Sigmoid colon (tissue), 7 donors: ENCODE data around the gene CENPV. TPM values are rescaled to one million over a fixed set of nuclear protein-coding genes. Genes with fewer than 3 reads are reported as not detected.

ENCODE experiments used
- DNase-seq: peaks from one replicate; pipeline ENCODE4 v3.0.0-alpha.2; 2019
- H3K27ac ChIP-seq, 4 donors: fragments of 200-600 bp; sonication (generic); one replicate each; pipeline ENCODE4 v1.5.1; 2016 to 2019; ENCODE audit warnings: mild to moderate bottlenecking in 1 of 4
- H3K27me3 ChIP-seq, 3 donors: fragments of 200-600 bp; sonication (generic); one replicate each; pipeline ENCODE4 v1.5.1; 2019; ENCODE audit warnings: mild to moderate bottlenecking in 1 of 3
- H3K36me3 ChIP-seq, 4 donors: fragments of 200-600 bp; sonication (generic); one replicate each; pipeline ENCODE4 v1.5.1; 2016 to 2019
- H3K4me1 ChIP-seq, 4 donors: fragments of 200-600 bp; sonication (generic); one replicate each; pipeline ENCODE4 v1.5.1; 2017 to 2019
- H3K4me3 ChIP-seq, 4 donors: fragments of 200-600 bp; sonication (generic); one replicate each; pipeline ENCODE4 v1.5.1; 2017 to 2019; ENCODE audit warnings: mild to moderate bottlenecking in 2 of 4, moderate library complexity in 1 of 4
- H3K9me3 ChIP-seq, 4 donors: fragments of 200-600 bp in 3 of 4; sonication (generic) in 3 of 4; one replicate each; pipeline versions ENCODE4 v1.5.1 to v1.6.1; 2013 to 2019
- CTCF ChIP-seq, 4 experiments: fragments of 450-650 bp in 3 of 4; fragments of 200-600 bp in 1 of 4; IDR thresholded peaks; one replicate each; pipeline ENCODE4 v1.5.1; 2016 to 2019; ENCODE audit warnings: antibody characterized with exemption in 4 of 4, mild to moderate bottlenecking in 3 of 4, moderate library complexity in 2 of 4
- EP300 ChIP-seq, 4 donors: sonication (generic); formaldehyde crosslinking; IDR thresholded peaks; one replicate each; pipeline ENCODE4 v1.6.1; 2017; ENCODE audit warnings: antibody characterized with exemption in 4 of 4
- POLR2A ChIP-seq, 2 donors: fragments of 450-650 bp; IDR thresholded peaks; one replicate each; pipeline ENCODE4 v1.6.1; 2016; ENCODE audit warnings: antibody characterized with exemption in 2 of 2, mild to moderate bottlenecking in 2 of 2, moderate library complexity in 2 of 2
- POLR2AphosphoS5 ChIP-seq, 4 donors: sonication (generic); formaldehyde crosslinking; IDR thresholded peaks; one replicate each; pipeline ENCODE4 v1.6.1; 2017; ENCODE audit warnings: antibody characterized with exemption in 4 of 4
- WGBS, 2 donors: extraction: QIAGEN DNeasy Blood & Tissue Kit; methylation state at CpG; one replicate each; pipeline ENCODE4 v1.1.7; 2013; 5-methylcytosine and 5-hydroxymethylcytosine counted together
- intact Hi-C: fragments of 100-400 bp; cut with DNase I; formaldehyde crosslinking; loops from one replicate; pipeline ENCODE4 v1.15.1; 2023
- polyA plus RNA-seq, 3 donors: library from polyadenylated mRNA; stranded (reverse); fragments of 200-250 nt; gene quantifications; one replicate each; pipeline ENCODE4 v1.2.3, GENCODE V29; 2013
- total RNA-seq, 4 donors: library from RNA; depleted of rRNA; stranded (reverse); fragments of >200 nt; gene quantifications; one replicate each; pipeline ENCODE4 v1.1.0, GENCODE V29; 2016
- donor health status: healthy with polysubstance abuse.
- donor health status: Bipolar disorder and iron deficiency.
- donor health status: healthy.

CENPV gene
- total and polyA plus RNA-seq, 7 donors: 12.8 to 62.5 (median 23.8) TPM

- 57 to 68% methylated on average over 5 of the region's 5 CpGs for WGBS, 2 donors
- intact Hi-C loops: no loop called here
- peak overlapping the region in 2 of 4 donors; percentile 10 to 13 for H3K27ac ChIP-seq
- H3K27me3 ChIP-seq: no peaks in the 10 kb centered on the region
- no peak for DNase-seq
- no peaks in the 10 kb centered on the region for H3K9me3 ChIP-seq
- peaks cover 3 to 38% (median 29%) of the 10 kb centered on the region in 4 donors for H3K4me1 ChIP-seq
- H3K4me3 ChIP-seq: no peak overlapping the region
- peaks cover 0 to 20% (median 0%) of the 10 kb centered on the region in 4 donors for H3K36me3 ChIP-seq
- no peak for TF ChIP-seq CTCF (IDR thresholded peaks at IDR 0.05)
- no peak for TF ChIP-seq POLR2AphosphoS5 (IDR thresholded peaks at IDR 0.05)
- TF ChIP-seq POLR2A (IDR thresholded peaks at IDR 0.05): no peak
- no peak for TF ChIP-seq EP300 (IDR thresholded peaks at IDR 0.05)
Observed at GRCh38 chr17:16384557-16384956, 31.3 kb upstream of the CENPV start.

DNA sequence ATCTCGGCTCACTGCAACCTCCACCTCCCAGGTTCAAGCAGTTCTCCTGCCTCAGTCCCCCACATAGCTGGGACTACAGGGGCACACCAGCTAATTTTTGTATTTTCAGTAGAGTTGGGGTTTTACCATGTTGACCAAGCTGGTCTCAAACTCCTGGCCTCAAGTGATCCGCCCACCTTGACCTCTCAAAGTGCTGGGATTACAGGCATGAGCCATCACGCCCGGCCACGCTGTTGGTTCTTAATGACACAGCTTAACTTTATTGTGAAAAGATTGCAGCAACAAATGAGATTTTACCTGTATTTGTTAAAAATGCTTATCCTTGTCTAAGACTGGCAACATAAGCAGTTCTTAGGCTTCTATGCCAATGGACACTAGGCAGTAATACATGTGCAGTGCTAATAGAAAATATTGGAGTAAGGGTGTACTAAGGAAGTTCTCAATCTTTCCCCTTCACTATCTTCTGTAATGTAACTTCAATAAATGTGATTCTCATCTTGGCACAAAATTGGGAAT is 30.6 kb upstream of the CENPV start:
- H3K27ac ChIP-seq: peak overlapping the region in 1 of 4 donors; percentile 10
- no peaks in the 10 kb centered on the region for H3K27me3 ChIP-seq
- intact Hi-C loops: no loop called here
- no peak overlapping the region for H3K4me3 ChIP-seq
- 74 to 85% methylated on average over 5 of the region's 5 CpGs for WGBS, 2 donors
- H3K4me1 ChIP-seq: peaks cover 3 to 38% (median 29%) of the 10 kb centered on the region in 4 donors
- TF ChIP-seq EP300 (IDR thresholded peaks at IDR 0.05) (no peak), POLR2A (IDR thresholded peaks at IDR 0.05) (no peak), POLR2AphosphoS5 (IDR thresholded peaks at IDR 0.05) (no peak), CTCF (IDR thresholded peaks at IDR 0.05) (no peak)
- peaks cover 0 to 20% (median 0%) of the 10 kb centered on the region in 4 donors for H3K36me3 ChIP-seq
- no peaks in the 10 kb centered on the region for H3K9me3 ChIP-seq
- DNase-seq: no peak

DNA sequence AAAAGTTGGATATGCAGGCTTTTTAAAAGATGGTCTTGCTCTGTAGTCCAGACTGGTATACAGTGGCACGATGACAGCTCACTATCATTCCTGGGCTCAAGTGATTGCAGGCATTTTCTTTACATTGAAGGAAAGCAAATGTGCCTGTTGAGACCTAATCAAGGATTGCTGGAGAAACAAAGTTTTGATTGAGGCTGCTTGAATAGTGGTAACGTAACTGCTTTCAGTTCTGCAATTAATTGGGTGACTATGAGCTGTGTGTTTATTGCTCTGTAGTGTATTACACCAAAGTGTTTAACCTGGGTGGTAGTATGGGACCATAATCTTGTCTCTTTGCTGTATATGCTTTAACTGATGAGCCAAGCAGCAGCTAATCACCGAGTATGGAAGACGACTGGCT is 29.9 kb upstream of the CENPV start:
- Histone ChIP-seq H3K36me3 (peaks cover 0 to 20% (median 0%) of the 10 kb centered on the region in 4 donors), H3K27ac (peak overlapping the region in 1 of 4 donors; percentile 5), H3K4me1 (peaks cover 3 to 38% (median 29%) of the 10 kb centered on the region in 4 donors), H3K9me3 (no peaks in the 10 kb centered on the region), H3K27me3 (no peaks in the 10 kb centered on the region), H3K4me3 (no peak overlapping the region)
- no peak for TF ChIP-seq POLR2A (IDR thresholded peaks at IDR 0.05)
- DNase-seq: no peak
- intact Hi-C loops: no loop called here
- 50 to 71% methylated on average over 4 of the region's 4 CpGs for WGBS, 2 donors

DNA sequence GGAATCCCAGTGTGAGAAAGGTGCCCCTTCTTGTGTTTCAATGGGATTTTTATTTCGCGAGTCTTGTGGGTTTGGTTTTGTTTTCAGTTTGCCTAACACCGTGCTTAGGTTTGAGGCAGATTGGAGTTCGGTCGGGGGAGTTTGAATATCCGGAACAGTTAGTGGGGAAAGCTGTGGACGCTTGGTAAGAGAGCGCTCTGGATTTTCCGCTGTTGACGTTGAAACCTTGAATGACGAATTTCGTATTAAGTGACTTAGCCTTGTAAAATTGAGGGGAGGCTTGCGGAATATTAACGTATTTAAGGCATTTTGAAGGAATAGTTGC is 28.2 kb upstream of the CENPV start:
- peaks cover 3 to 37% (median 25%) of the 10 kb centered on the region in 4 donors for H3K4me1 ChIP-seq

More for the DNA sequence above, 28.2 kb upstream of the CENPV start:
- H3K36me3 ChIP-seq: peaks cover 0 to 20% (median 0%) of the 10 kb centered on the region in 4 donors
- 1% methylated on average over 14 of the region's 14 CpGs for WGBS, 2 donors
- H3K4me3 ChIP-seq: peak overlapping the region; percentile 56 to 77 (median 64)
- H3K9me3 ChIP-seq: no peaks in the 10 kb centered on the region
- H3K27ac ChIP-seq: peak overlapping the region; percentile 86 to 95 (median 93)
- no peaks in the 10 kb centered on the region for H3K27me3 ChIP-seq
- intact Hi-C loops: loop anchor here (2.0 kb wide), 1 partner anchor 57 kb away; no protein-coding TSS in a partner anchor
- no peak for TF ChIP-seq EP300 (IDR thresholded peaks at IDR 0.05)
- TF ChIP-seq CTCF (IDR thresholded peaks at IDR 0.05): no peak
- TF ChIP-seq POLR2A (IDR thresholded peaks at IDR 0.05): no peak
- no peak for DNase-seq
